Epithelial cell of prostate (primary cell): Measurements from ENCODE around the gene COTL1.
"Not testable (repeated sequence)": the region's sequence is repeated elsewhere in the genome, so short reads cannot be mapped to it uniquely, and the experiment has no call there.

Source experiments
- DNase-seq: peaks from one replicate; pipeline ENCODE4 v3.0.0-alpha.2; 2011; ENCODE audit warnings: low read depth, low spot score
- H3K27ac ChIP-seq: fragments of 450-650 bp; 2 replicates; pipeline ENCODE4 v1.5.1; 2017; ENCODE audit warnings: mild to moderate bottlenecking

The COTL1 gene

GRCh38 chr16:84647828-84648594 lies 30.1 kb upstream of the COTL1 start, which contains the start of gene KLHL36:
Gene KLHL36, plus strand, starts transcription at chr16:84648511. Its CDS starts 2,357 bp downstream, at chr16:84650868.
- peak within 1 kb of the TSS; percentile 68 for H3K27ac ChIP-seq
- DNase-seq, result no peak

- peak overlapping the region; percentile 69 for H3K27ac ChIP-seq
- no peak for DNase-seq
These were observed 25.8 kb upstream of the COTL1 start for GRCh38 chr16:84643674-84644073.

GRCh38 chr16:84643180-84643583 lies 25.3 kb upstream of the COTL1 start:
- peak; percentile 49 for DNase-seq
- peak overlapping the region; percentile 69 for H3K27ac ChIP-seq

GRCh38 chr16:84641643-84642358 lies 23.9 kb upstream of the COTL1 start:
- H3K27ac ChIP-seq, result no peak overlapping the region
- no peak for DNase-seq

- H3K27ac ChIP-seq, result no peak overlapping the region
- DNase-seq, result no peak
These were observed 22.3 kb upstream of the COTL1 start for GRCh38 chr16:84640145-84640544.

- no peak overlapping the region for H3K27ac ChIP-seq
- DNase-seq, result no peak
These were observed 20.4 kb upstream of the COTL1 start for GRCh38 chr16:84638231-84638806.

- no peak for DNase-seq
These were observed 19.8 kb upstream of the COTL1 start for GRCh38 chr16:84637709-84638108.

GRCh38 chr16:84635702-84636101 lies 17.8 kb upstream of the COTL1 start:
- H3K27ac ChIP-seq, result no peak overlapping the region
- DNase-seq, result no peak

More at GRCh38 chr16:84637709-84638108, 19.8 kb upstream of the COTL1 start:
- no peak overlapping the region for H3K27ac ChIP-seq

- H3K27ac ChIP-seq, result no peak overlapping the region
- no peak for DNase-seq
These were observed 15.7 kb upstream of the COTL1 start for GRCh38 chr16:84633622-84634021.

GRCh38 chr16:84632862-84633261 lies 15.0 kb upstream of the COTL1 start:
- H3K27ac ChIP-seq, result not testable (repeated sequence)

GRCh38 chr16:84631886-84632285 lies 14.0 kb upstream of the COTL1 start:
- no peak for DNase-seq
- no peak overlapping the region for H3K27ac ChIP-seq

More at GRCh38 chr16:84632862-84633261, 15.0 kb upstream of the COTL1 start:
- not testable (repeated sequence) for DNase-seq

GRCh38 chr16:84631153-84631466 lies 13.2 kb upstream of the COTL1 start:
- DNase-seq, result no peak
- H3K27ac ChIP-seq, result no peak overlapping the region

- DNase-seq, result no peak
- H3K27ac ChIP-seq, result no peak overlapping the region
These were observed 12.7 kb upstream of the COTL1 start for GRCh38 chr16:84630446-84631152.

GRCh38 chr16:84630009-84630408 lies 12.1 kb upstream of the COTL1 start:
- H3K27ac ChIP-seq, result no peak overlapping the region
- DNase-seq, result no peak

- no peak for DNase-seq
- H3K27ac ChIP-seq, result no peak overlapping the region
These were observed 11.7 kb upstream of the COTL1 start for GRCh38 chr16:84629580-84629979.

GRCh38 chr16:84628226-84628731 lies 10.4 kb upstream of the COTL1 start:
- no peak overlapping the region for H3K27ac ChIP-seq
- no peak for DNase-seq

- no peak for DNase-seq
These were observed 7.7 kb upstream of the COTL1 start for GRCh38 chr16:84625556-84625955.

GRCh38 chr16:84620913-84621312 lies 3.0 kb upstream of the COTL1 start:
- not testable (repeated sequence) for H3K27ac ChIP-seq, DNase-seq

More at GRCh38 chr16:84625556-84625955, 7.7 kb upstream of the COTL1 start:
- H3K27ac ChIP-seq, result no peak overlapping the region

GRCh38 chr16:84618581-84619460 lies 943 bp upstream of the COTL1 start:
- peak; percentile 78 for DNase-seq
- H3K27ac ChIP-seq, result peak overlapping the region; percentile 98
